PFSK-1 (cell line): Measurements from ENCODE around the gene KLHL24.

Experiments
- FOXP2 ChIP-seq: optimal IDR thresholded peaks from 2 replicates; pipeline ENCODE3; 2011; ENCODE audit warnings: borderline replicate concordance, control low read depth, inconsistent platforms; ENCODE audit not compliant: insufficient read depth; ENCODE audit errors: extremely low read length, extremely low read depth
- POLR2AphosphoS5 ChIP-seq: IDR thresholded peaks from 2 replicates; pipeline ENCODE4 v1.6.1; 2012; ENCODE audit warnings: low read depth, mild to moderate bottlenecking, control low read depth, low read length, moderate library complexity
- REST ChIP-seq, 2 experiments: IDR thresholded peaks; 2 replicates each; pipeline versions ENCODE4 v1.6.1 to v1.8.0; 2011 to 2012; ENCODE audit warnings: low read depth in 2 of 2, low read length in 2 of 2, control low read depth in 1 of 2, inconsistent platforms in 1 of 2, mild to moderate bottlenecking in 1 of 2, moderate library complexity in 1 of 2; ENCODE audit not compliant: insufficient read depth in 1 of 2
- SIN3A ChIP-seq: IDR thresholded peaks from 2 replicates; pipeline ENCODE4 v1.6.1; 2012; ENCODE audit warnings: mild to moderate bottlenecking, low read length, moderate library complexity, borderline replicate concordance; ENCODE audit not compliant: insufficient read depth
- TAF1 ChIP-seq: IDR thresholded peaks from 2 replicates; pipeline ENCODE4 v1.6.1; 2012; ENCODE audit warnings: low read length, control low read depth, borderline replicate concordance; ENCODE audit not compliant: insufficient read depth

- TF ChIP-seq TAF1, result no peak
- TF ChIP-seq POLR2AphosphoS5, result no peak
- no peak for TF ChIP-seq FOXP2
- TF ChIP-seq SIN3A, result no peak
- TF ChIP-seq REST (IDR thresholded peaks at IDR 0.05; ENCODE audit: insufficient read depth in 1 of 2, low read depth in 2 of 2, low read length in 2 of 2), result no peak
Observed at GRCh38 chr3:183629546-183630301, 5.7 kb upstream of the KLHL24 start.
